GM18502 (cell line): ENCODE results near the gene FADS1.

ENCODE experiments used
- ATAC-seq: cut with Tn5 transposase; IDR thresholded peaks from one replicate; pipeline ENCODE4 v1.9.1; 2021; ENCODE audit warnings: mild to moderate bottlenecking; ENCODE audit not compliant: unreplicated experiment, poor library complexity

Gene FADS1

DNA sequence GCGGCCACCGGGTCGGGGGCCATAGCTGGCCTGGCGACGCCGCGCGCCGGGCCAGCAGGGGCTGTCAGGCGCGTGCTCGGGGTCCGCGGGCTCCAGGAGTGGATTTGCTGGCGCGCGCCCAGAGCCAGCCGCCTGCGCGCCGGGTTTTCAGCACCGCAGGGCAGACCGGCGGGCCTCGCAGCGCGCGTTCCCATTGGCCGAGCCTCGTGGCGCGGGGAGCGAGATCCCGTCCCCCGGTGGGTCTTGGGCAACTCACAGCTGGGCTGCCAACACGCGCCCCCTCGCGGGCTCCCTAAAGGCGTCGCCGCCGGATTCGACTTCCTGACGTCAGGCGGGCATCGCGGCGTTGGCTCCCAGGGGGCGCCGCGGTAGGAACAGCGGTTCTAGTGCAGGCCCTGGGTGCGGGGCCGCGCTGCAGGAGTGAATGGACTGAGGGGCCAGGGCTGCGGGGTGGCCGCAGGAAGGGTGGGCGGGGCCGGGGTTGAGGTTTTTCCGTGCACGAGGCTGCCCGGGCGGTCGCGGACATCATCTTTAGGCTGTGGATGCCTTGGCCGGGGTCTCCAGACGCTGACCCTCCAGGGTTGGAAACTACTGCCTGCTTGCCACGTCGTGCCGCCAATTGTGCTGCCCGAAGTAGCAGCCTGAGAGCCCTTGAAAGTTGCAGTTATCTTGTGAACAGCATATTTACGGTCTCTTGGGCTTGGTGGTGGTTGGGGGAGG is at the start of gene FADS1:
Gene FADS1 (minus strand): TSS at position 268 of the 720 bp plus-strand sequence. CDS start 74 bp downstream, at position 194.
- ATAC-seq, result peak; percentile 59

DNA sequence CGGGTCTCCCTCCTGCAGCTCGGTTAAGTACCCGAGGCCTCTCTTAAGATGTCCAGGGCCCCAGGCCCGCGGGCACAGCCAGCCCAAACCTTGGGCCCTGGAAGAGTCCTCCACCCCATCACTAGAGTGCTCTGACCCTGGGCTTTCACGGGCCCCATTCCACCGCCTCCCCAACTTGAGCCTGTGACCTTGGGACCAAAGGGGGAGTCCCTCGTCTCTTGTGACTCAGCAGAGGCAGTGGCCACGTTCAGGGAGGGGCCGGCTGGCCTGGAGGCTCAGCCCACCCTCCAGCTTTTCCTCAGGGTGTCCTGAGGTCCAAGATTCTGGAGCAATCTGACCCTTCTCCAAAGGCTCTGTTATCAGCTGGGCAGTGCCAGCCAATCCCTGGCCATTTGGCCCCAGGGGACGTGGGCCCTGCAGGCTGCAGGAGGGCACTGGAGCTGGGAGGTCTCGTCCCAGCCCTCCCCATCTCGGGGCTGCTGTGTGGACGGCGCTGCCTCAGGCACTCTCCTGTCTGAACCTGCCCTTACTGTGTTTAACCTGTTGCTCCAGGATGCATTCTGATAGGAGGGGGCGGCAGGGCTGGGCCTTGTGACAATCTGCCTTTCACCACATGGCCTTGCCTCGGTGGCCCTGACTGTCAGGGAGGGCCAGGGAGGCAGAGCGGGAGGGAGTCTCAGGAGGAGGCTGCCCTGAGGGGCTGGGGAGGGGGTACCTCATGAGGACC is 49.6 kb upstream of the FADS1 start:
- no peak for ATAC-seq

DNA sequence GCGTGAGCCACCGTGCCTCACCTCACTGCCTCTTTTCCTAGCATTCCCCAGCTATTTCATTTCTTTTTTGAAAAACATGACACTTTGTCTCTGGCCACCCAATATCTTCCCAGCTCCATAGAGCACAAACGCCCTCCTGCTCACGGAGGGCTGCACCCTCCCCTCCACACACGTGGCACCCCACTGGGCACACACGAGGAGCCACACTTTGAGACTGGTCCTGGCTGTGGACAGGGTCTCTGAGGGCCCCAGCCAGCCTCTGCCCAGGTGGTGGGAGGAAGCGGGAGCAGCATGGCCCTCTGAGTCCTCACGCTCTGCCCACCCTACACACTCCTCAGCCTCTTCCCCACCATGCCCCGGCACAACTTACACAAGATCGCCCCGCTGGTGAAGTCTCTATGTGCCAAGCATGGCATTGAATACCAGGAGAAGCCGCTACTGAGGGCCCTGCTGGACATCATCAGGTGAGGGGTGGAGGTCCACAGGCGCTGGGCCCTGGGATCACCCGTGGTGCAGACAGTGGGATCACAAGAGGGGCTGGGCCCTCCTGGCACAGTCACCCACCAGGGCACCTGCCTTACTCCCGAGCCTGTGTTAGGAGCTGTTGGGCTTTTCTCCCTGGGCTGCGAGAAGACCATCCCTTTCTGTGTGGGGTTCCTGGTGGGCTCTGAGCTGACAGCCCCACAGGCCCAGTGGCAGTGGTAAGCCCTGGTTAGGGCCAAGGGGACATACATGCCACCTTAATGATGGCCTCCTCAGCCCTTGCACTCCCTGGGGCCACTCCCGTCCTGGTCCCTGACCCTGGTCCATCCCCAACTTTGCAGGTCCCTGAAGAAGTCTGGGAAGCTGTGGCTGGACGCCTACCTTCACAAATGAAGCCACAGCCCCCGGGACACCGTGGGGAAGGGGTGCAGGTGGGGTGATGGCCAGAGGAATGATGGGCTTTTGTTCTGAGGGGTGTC is 48.3 kb upstream of the FADS1 start:
- ATAC-seq, result no peak

DNA sequence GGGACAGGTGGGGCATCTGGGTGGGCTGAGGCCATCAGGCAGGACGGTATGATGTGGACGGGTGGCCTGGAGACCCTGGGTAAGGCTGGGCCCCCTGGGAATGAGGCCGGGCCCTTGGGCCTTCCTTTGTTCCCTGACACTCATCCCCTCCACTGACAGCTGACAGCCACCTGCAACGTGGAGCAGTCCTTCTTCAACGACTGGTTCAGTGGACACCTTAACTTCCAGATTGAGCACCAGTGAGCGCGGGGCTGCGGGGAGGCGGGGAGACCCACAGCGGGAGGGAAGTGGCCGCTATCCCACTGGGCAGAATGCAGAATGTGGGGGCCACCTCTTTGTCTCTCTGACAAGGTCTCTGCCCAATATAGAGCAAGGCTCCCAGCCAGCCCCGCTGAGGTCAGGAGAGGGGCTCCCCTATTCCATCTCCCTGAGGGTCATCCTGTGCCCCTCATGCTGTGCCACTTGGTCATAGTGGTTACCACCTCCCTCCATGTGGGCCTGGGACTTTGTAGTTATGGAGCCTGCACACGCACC is 46.8 kb upstream of the FADS1 start:
- ATAC-seq, result no peak

DNA sequence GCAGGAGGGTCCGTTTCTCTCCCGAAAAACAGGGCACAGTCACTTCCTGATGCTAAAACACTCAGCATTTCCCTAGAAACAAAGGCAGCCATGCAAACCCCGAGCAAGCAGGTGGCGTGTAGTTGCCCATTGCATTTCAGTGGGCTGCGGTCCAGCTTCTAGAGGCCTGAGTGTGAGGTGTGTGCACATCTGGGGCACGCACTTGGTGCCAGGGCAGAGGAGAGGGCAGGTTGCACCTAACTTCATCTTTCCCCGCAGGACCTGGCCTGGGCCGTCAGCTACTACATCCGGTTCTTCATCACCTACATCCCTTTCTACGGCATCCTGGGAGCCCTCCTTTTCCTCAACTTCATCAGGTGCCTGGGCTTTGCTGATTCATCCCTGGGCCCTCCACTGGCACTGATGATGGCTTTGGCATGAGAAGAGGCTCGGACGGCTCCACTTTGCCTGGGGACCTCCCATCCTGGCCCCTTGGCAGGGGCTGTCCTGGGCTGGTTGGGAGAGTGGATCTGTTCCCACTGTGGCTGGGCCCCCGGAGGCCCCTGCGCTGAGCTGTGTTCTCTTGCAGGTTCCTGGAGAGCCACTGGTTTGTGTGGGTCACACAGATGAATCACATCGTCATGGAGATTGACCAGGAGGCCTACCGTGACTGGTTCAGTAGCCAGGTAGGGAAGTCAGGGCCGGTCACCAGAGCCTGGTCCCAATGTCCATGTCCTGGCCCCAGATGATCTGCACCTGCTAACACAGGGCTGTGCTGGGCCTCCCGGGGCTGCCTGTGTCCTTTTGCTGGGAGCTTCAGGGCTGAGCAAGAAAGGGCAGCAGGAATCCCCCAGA is 46.1 kb upstream of the FADS1 start:
- ATAC-seq, result no peak

DNA sequence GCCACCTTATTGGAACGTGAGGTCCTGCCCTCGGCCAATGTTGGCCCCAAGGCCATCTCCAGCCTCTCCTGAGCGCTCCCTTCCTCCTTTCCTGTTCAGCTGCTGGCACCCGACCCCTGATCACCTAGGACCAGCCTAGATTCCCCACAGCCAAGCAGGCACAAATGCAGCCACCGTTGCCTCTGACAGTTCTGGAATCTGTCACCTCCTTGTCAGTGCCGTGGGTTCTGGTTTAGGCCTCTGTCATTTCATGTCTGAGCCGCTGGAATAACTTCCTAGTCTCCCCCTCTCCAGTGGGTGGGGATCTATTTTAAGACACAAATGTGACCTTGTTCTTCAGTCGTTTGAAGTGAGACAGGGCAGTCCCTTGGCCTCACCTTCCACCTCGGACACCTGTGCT is 44.8 kb upstream of the FADS1 start:
- no peak for ATAC-seq

DNA sequence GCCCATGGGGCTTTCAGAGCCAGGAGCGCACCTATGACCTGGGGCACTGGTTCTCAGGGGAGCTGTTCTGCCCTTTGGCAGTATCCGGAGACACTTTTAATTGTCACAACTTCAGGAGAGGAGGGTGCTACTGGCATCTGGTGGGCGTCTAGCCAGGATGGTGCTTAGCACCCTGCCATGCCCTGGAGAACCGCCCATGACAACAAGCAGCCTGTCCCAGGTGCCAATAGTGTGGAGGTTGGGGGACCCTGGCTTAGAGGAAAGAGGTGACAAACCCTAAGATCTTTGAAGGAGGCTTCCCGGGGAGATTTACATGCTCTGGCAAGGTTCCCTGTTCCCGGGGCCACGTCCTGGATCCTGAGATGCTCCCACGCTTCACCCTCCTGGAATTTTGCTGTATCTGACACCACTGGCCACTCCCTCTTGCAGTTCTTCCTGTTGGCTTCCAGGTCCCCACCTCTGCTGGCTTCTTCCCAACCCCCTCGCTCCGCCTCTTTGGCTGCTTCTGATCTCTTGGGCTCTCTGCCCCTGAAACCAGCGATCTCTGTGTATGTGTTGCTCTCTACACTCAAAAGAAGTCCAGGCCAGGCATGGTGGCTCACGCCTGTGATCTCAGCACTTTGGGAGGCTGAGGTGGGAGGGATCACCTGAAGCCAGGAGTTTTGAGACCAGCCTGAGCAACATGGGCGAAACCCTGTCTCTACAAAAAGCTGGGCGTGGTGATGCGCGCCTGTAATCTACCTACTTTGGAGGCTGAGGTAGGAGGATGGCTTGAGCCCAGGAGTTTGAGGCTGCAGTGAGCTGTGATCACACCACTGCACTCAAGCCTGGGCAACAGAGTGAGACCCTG is 43.5 kb upstream of the FADS1 start:
- ATAC-seq, result no peak

DNA sequence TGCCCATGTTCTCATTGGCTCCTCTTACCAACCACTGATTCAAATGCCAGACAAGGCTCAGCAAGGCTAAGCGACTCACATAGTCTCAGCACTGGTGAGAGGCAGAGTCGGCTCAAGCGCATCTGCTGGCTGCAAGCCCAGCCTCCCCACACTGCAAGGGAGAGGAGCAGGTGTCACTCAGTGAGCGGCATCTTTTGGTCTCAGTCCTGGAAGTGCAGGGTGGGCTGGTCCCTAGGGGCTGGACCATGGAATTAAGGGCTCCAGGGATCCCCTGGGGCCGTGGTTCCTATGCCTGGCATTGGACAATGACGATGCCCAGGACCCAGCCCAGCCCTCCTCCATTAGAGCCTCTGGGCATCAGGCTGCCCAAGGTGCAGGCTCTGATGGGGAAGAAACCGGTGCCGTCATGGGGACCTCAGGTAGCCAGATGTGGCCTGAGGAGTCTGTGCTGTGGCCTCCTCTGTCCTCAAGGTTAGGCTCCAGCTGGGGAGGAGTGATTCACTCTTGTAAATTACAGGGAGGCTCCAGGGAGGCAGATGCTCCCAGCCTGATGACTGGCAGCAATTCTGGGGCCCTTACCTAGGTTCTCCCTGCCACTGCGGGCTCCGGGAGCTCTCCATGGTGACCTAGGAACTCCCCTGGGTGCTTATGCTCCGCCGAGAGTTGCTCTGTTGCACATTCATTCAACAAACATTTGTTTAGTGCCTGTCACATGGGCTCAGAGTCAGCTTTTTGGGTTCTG is 39.3 kb upstream of the FADS1 start:
- no peak for ATAC-seq

DNA sequence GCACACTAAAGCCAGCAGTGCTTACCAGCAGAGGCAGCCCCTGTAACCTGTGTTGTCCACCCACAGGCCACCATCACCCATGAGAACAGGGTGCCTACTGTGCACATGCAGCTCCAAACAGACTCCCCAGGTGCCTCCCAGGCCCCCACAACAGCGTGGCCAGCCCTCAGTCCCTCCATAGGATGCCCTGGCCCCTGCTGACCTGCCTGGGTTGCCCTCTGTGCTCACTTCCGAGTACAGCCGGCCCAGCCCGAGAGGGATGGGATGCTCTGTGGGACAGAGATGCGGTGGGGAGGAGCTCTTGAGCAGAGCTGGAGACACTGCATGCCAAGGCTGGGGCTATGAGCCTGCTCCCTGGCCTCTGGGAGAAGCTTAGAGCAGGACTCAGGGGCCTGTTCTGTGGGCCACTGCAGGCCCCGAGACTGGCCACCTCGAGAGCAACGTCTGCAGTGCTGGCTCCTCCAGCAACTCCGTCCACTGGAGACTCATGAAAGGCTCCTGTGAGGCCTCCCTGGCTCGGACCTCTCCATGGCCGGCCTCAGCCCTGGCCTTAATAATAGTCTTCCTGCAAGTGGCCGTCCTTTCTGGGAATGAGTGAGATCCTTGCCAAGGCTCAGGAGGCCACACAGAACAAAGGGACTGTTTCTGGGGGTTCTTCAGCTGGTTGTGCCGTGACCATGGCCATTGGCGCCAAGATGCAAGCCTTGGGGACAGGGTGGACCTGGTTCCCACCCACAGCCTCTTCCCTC is 38.3 kb upstream of the FADS1 start:
- ATAC-seq, result no peak

DNA sequence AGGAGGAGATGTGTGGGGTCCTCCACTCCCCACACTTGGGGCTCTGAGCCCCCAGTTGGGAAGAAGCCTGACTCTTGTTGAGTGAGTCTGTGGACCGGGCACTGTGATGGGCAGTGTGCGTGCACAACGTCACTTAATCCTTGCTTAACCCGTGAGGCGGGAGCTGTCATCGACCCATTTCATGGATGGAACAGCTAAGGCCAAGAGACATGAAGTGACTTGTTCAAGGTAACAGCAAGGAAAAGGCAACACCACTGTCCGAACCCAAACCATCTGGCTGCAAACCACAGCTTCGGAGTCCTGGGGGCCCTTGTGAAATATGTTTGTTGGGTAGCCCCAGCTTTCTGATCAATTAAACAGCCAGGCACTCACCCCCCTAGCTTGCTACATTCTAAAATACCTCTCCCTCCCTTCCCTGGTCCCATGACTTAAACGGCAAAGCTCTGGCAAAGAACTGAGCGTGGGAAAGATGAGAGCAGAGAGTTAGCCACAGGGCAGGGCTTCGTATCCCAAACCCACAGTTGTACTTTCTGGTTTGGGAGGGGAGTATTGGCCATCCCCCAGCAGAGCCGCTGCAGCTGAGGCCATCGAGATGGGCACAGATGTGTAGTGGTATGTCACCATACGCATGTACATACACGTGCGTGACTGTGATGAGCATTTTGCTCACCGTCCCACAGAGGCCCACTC is 37.5 kb upstream of the FADS1 start:
- ATAC-seq, result no peak

DNA sequence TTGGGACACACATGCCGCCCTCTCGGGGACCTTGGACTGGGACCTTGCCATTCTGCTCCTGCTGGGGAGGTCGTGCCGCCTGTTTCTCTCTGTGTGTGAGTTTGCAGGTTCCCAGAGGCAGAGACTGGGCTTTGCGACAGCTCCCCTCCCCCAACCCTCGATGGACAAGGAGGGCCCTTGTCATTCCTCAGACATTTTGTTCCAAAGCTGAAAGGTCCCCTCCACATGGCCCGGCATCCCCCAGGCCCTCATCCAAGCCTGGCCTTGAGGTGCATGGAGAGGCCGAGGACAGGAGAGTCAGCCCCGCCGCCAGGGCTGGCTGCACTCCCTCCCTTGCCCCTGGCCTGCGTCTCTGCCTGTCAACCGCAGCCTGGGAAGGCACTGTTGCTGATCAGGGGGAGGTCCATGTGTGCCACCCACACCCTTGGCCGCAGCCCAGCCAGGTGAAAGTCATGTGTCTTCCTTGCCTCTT is 36.9 kb upstream of the FADS1 start:
- ATAC-seq, result no peak

DNA sequence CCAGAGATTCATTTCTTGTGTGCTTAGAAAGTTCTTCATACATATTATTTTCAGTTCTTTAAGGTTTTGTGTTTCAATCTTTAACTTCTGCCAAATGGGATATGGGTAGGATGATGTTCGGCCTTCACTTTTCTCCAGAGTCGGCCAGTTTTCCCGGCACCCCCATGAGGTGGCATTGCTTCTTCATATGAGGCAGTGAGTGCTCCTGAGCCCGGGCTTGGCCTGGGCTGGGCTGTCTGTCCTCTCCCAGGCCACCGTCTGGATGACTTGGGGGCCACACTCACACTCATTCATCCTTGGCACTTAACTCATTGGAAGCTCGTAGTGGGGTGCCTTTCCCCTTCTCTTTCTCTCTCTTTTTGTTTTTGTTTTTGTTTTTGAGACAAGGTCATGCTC is 35.1 kb upstream of the FADS1 start:
- ATAC-seq, result no peak

DNA sequence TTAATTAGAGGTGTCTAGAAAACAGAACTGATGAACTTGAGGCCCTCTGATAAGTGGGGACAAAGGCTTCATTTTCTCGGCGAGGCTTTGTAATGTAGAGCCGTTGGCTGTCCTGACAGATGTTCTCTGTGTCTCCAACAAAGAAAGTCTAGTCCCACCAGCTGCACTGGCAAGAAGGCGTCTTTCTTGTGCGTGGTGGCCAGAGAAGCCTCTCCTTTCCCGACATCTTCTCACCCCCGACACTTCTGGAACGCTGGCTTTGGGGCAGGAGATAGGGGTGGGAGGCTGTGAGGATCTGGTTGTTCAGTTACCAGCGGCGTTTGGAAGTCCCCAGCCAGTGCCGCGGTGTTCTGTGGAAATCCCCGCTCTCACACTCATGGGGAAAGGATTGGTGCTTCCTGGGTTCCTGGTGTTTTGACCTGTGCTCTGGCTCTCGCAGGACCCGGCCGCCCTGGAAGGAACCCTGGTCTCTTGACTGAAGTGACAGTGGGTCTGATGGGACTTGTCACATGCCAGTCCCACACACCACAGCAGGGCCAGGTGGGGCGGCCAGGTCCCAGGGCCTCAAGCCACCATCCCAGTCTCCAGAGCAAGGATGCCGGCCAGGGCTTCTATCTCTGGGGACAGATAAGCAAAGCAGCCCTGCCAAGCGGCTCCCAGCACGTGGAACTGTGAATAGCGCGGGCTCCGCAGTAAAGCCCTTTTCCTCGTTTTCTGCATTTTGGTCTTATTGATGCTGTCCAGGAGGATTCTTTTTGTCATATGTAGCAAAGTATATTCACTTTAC is 34.5 kb upstream of the FADS1 start:
- no peak for ATAC-seq

DNA sequence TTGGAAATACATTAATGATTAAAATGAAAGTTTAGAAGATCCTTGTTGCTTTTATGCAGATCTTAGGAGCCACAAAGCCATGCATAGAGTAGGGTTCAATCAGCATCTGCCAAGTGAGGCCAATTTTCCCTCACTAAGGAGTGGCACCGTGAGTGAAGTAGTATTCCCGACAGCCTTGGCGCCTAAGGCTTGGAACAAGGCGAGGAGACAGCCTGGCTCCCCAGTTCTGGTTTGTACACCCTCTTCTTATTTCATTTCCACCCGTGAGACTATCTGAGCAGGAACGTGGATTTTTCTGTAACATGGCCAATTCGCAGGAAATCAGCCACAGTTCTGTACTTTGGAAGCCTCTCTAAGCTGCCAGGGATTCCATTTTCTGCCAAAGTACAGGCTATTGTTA is 33.9 kb upstream of the FADS1 start:
- no peak for ATAC-seq

DNA sequence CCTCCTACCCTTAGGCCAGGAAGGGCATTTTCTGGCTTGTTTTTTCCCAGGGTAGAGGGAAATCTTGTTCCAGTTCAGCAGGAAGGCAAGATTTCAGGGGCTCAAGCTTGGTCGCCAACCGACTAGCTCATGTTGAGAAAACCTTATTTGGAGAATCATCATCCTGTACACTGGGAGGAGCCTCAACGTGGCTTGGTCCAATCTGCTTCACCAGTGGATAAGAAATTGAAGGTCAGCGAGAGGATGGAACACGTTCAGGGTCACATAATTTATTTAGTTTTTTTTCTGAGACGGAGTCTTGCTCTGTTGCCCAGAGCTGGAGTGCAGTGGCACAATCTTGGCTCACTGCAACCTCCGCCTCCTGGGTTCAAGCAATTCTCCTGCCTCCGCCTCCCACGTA is 31.8 kb upstream of the FADS1 start:
- no peak for ATAC-seq
